ENCODE results near the gene METTL8.
A peak's percentile ranks its signal among the peaks of the same experiment; 100 is the strongest.
"Not testable (repeated sequence)": the region's sequence is repeated elsewhere in the genome, so short reads cannot be mapped to it uniquely, and the experiment has no call there.

METTL8 gene

GRCh38 chr2:171394164-171394740 is 39.5 kb downstream of the METTL8 start:
- H3K36me3 ChIP-seq (ENCODE audit: control insufficient read depth, insufficient read depth, low read length): no peaks in the 10 kb centered on the region
- no peaks in the 10 kb centered on the region for H3K27me3 ChIP-seq (ENCODE audit: control insufficient read depth, insufficient read depth, low read length)
- H3K9ac ChIP-seq (ENCODE audit: low read depth, low read length): no peak overlapping the region
- peaks cover 25% of the 10 kb centered on the region for H3K4me1 ChIP-seq (ENCODE audit: control insufficient read depth, insufficient read depth, low read length)
- H3K4me3 ChIP-seq (ENCODE audit: low read depth, low read length): no peak overlapping the region
- H3K27ac ChIP-seq (ENCODE audit: low read depth, low read length): no peak overlapping the region
- H3K9me3 ChIP-seq (ENCODE audit: control insufficient read depth, insufficient read depth, low read length): no peaks in the 10 kb centered on the region

DNA sequence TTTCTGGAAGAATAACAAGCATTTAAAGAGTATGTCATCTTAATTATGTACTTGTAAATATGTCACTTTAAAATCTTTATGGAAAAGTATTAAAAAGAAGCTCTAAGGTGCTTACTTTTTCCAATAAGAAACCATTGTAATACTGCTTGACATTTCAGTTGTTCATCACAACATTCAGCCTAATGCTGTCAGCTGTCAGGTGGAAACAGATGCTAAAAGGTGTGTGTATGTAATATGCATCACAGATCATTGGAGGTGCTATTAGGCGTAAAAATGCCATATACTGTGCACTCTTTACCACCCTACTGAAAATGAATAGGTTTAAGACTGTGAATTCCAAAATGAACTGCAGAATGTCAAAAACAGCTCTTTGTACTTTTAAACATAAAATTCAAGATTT is 40.3 kb downstream of the METTL8 start:
- no peaks in the 10 kb centered on the region for H3K27me3 ChIP-seq (ENCODE audit: control insufficient read depth, insufficient read depth, low read length)
- H3K9me3 ChIP-seq (ENCODE audit: control insufficient read depth, insufficient read depth, low read length): no peaks in the 10 kb centered on the region
- peaks cover 25% of the 10 kb centered on the region for H3K4me1 ChIP-seq (ENCODE audit: control insufficient read depth, insufficient read depth, low read length)
- no peaks in the 10 kb centered on the region for H3K36me3 ChIP-seq (ENCODE audit: control insufficient read depth, insufficient read depth, low read length)
- H3K4me3 ChIP-seq (ENCODE audit: low read depth, low read length): no peak overlapping the region
- no peak overlapping the region for H3K9ac ChIP-seq (ENCODE audit: low read depth, low read length)
- H3K27ac ChIP-seq (ENCODE audit: low read depth, low read length): no peak overlapping the region

GRCh38 chr2:171391532-171391931 is 42.3 kb downstream of the METTL8 start:
- H3K4me3 ChIP-seq (ENCODE audit: low read depth, low read length): no peak overlapping the region
- no peak overlapping the region for H3K9ac ChIP-seq (ENCODE audit: low read depth, low read length)
- peaks cover 39% of the 10 kb centered on the region for H3K4me1 ChIP-seq (ENCODE audit: control insufficient read depth, insufficient read depth, low read length)
- no peaks in the 10 kb centered on the region for H3K27me3 ChIP-seq (ENCODE audit: control insufficient read depth, insufficient read depth, low read length)
- H3K27ac ChIP-seq (ENCODE audit: low read depth, low read length): peak overlapping the region; percentile 12
- H3K36me3 ChIP-seq (ENCODE audit: control insufficient read depth, insufficient read depth, low read length): no peaks in the 10 kb centered on the region
- H3K9me3 ChIP-seq (ENCODE audit: control insufficient read depth, insufficient read depth, low read length): no peaks in the 10 kb centered on the region

DNA sequence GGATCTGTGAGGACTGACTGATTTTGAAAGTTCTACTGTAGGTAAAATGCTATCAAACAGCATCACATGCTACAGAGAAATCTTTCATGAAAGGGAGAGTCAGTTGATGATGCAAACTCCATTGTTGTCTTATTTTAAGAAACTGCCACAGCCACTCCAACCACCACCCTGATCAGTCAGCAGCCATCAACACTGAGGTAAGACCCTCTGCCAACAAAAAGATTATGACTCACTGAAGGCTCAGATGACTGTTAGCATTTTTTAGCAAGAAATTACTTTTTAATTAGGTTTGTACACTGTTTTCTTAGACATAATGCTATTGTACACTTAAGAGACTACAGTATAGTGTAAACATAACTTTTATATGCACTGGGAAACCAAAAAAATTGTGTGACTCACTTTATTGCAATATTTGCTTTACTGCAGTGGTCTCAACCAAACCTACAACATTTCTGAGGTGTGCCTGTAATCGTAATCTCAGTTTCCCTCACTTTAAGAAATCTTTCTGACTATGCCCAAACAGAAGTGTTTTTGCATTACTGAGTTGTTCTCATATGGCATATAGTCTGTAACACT is 42.8 kb downstream of the METTL8 start:
- Histone ChIP-seq H3K4me1 (ENCODE audit: control insufficient read depth, insufficient read depth, low read length) (peaks cover 44% of the 10 kb centered on the region), H3K9ac (ENCODE audit: low read depth, low read length) (no peak overlapping the region), H3K9me3 (ENCODE audit: control insufficient read depth, insufficient read depth, low read length) (no peaks in the 10 kb centered on the region), H3K27me3 (ENCODE audit: control insufficient read depth, insufficient read depth, low read length) (no peaks in the 10 kb centered on the region), H3K36me3 (ENCODE audit: control insufficient read depth, insufficient read depth, low read length) (no peaks in the 10 kb centered on the region), H3K27ac (ENCODE audit: low read depth, low read length) (no peak overlapping the region), H3K4me3 (ENCODE audit: low read depth, low read length) (no peak overlapping the region)

- no peak overlapping the region for H3K4me3 ChIP-seq (ENCODE audit: low read depth, low read length)
- no peak overlapping the region for H3K27ac ChIP-seq (ENCODE audit: low read depth, low read length)
- no peaks in the 10 kb centered on the region for H3K9me3 ChIP-seq (ENCODE audit: control insufficient read depth, insufficient read depth, low read length)
- no peak overlapping the region for H3K9ac ChIP-seq (ENCODE audit: low read depth, low read length)
- no peaks in the 10 kb centered on the region for H3K36me3 ChIP-seq (ENCODE audit: control insufficient read depth, insufficient read depth, low read length)
- peaks cover 44% of the 10 kb centered on the region for H3K4me1 ChIP-seq (ENCODE audit: control insufficient read depth, insufficient read depth, low read length)
- no peaks in the 10 kb centered on the region for H3K27me3 ChIP-seq (ENCODE audit: control insufficient read depth, insufficient read depth, low read length)
Measured at GRCh38 chr2:171389780-171390179, 44.0 kb downstream of the METTL8 start.

GRCh38 chr2:171389325-171389724 is 44.5 kb downstream of the METTL8 start:
- Histone ChIP-seq H3K4me3 (ENCODE audit: low read depth, low read length) (no peak overlapping the region), H3K27ac (ENCODE audit: low read depth, low read length) (no peak overlapping the region), H3K4me1 (ENCODE audit: control insufficient read depth, insufficient read depth, low read length) (peaks cover 42% of the 10 kb centered on the region), H3K27me3 (ENCODE audit: control insufficient read depth, insufficient read depth, low read length) (no peaks in the 10 kb centered on the region), H3K9ac (ENCODE audit: low read depth, low read length) (no peak overlapping the region), H3K9me3 (ENCODE audit: control insufficient read depth, insufficient read depth, low read length) (no peaks in the 10 kb centered on the region), H3K36me3 (ENCODE audit: control insufficient read depth, insufficient read depth, low read length) (no peaks in the 10 kb centered on the region)

DNA sequence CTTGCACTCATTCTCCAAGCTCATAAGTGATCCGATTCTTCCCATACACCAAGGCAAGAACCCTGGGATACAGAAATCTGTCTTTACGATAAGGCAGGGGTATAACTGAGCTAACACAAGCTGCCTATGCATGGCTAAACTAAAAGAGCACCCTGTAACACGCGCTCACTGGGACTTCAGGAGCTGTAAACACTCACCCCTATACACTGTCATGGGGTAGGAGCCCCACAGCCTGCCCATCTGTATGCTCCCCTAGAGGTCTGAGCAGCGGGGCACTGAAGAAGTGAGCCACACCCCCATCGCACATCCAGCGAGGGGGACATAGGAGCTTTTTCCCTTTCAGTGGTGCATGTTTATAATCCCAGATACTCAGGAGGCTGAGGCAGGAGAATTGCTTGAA is 46.7 kb downstream of the METTL8 start:
- Histone ChIP-seq H3K4me3 (ENCODE audit: low read depth, low read length) (no peak overlapping the region), H3K27me3 (ENCODE audit: control insufficient read depth, insufficient read depth, low read length) (no peaks in the 10 kb centered on the region), H3K4me1 (ENCODE audit: control insufficient read depth, insufficient read depth, low read length) (peaks cover 40% of the 10 kb centered on the region), H3K27ac (ENCODE audit: low read depth, low read length) (peak overlapping the region; percentile 14), H3K36me3 (ENCODE audit: control insufficient read depth, insufficient read depth, low read length) (no peaks in the 10 kb centered on the region), H3K9ac (ENCODE audit: low read depth, low read length) (no peak overlapping the region), H3K9me3 (ENCODE audit: control insufficient read depth, insufficient read depth, low read length) (peaks cover 3% of the 10 kb centered on the region; the same call in 1 of the 2 replicates)

- Histone ChIP-seq H3K9me3 (ENCODE audit: control insufficient read depth, insufficient read depth, low read length) (peaks cover 3% of the 10 kb centered on the region; the same call in 1 of the 2 replicates), H3K27ac (ENCODE audit: low read depth, low read length) (peak overlapping the region; percentile 14), H3K4me1 (ENCODE audit: control insufficient read depth, insufficient read depth, low read length) (peaks cover 36% of the 10 kb centered on the region), H3K9ac (ENCODE audit: low read depth, low read length) (no peak overlapping the region), H3K27me3 (ENCODE audit: control insufficient read depth, insufficient read depth, low read length) (no peaks in the 10 kb centered on the region), H3K36me3 (ENCODE audit: control insufficient read depth, insufficient read depth, low read length) (no peaks in the 10 kb centered on the region), H3K4me3 (ENCODE audit: low read depth, low read length) (no peak overlapping the region)
Measured at GRCh38 chr2:171386627-171387026, 47.2 kb downstream of the METTL8 start.

GRCh38 chr2:171383134-171383533 is 50.7 kb downstream of the METTL8 start:
- no peaks in the 10 kb centered on the region for H3K36me3 ChIP-seq (ENCODE audit: control insufficient read depth, insufficient read depth, low read length)
- no peak overlapping the region for H3K4me3 ChIP-seq (ENCODE audit: low read depth, low read length)
- H3K9me3 ChIP-seq (ENCODE audit: control insufficient read depth, insufficient read depth, low read length): peaks cover 3% of the 10 kb centered on the region; the same call in 1 of the 2 replicates
- H3K27me3 ChIP-seq (ENCODE audit: control insufficient read depth, insufficient read depth, low read length): no peaks in the 10 kb centered on the region
- H3K4me1 ChIP-seq (ENCODE audit: control insufficient read depth, insufficient read depth, low read length): peaks cover 29% of the 10 kb centered on the region
- no peak overlapping the region for H3K9ac ChIP-seq (ENCODE audit: low read depth, low read length)
- H3K27ac ChIP-seq (ENCODE audit: low read depth, low read length): no peak overlapping the region

DNA sequence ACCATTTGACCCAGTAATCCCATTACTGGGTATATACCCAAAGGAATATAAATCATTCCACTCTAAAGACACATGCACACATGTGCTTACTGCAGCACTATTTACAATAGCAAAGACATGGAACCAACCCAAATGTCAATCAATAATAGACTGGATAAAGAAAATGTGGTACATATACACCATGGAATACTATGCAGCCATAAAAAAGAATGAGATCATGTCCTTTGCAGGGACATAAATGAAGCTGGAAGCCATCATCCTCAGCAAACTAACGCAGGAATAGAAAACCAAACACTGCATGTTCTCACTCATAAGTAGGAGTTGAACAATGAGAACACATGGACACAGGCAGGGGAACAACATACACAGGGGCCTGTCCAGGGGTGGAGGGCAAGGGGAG is 51.6 kb downstream of the METTL8 start:
- not testable (repeated sequence) for H3K27me3 ChIP-seq (ENCODE audit: control insufficient read depth, insufficient read depth, low read length); H3K9ac ChIP-seq (ENCODE audit: low read depth, low read length); H3K4me3 ChIP-seq (ENCODE audit: low read depth, low read length); H3K9me3 ChIP-seq (ENCODE audit: control insufficient read depth, insufficient read depth, low read length); H3K27ac ChIP-seq (ENCODE audit: low read depth, low read length); H3K36me3 ChIP-seq (ENCODE audit: control insufficient read depth, insufficient read depth, low read length)
- peaks cover 21% of the 10 kb centered on the region for H3K4me1 ChIP-seq (ENCODE audit: control insufficient read depth, insufficient read depth, low read length)

- not testable (repeated sequence) for H3K9ac ChIP-seq (ENCODE audit: low read depth, low read length); H3K36me3 ChIP-seq (ENCODE audit: control insufficient read depth, insufficient read depth, low read length); H3K27ac ChIP-seq (ENCODE audit: low read depth, low read length); H3K9me3 ChIP-seq (ENCODE audit: control insufficient read depth, insufficient read depth, low read length); H3K4me1 ChIP-seq (ENCODE audit: control insufficient read depth, insufficient read depth, low read length); H3K27me3 ChIP-seq (ENCODE audit: control insufficient read depth, insufficient read depth, low read length); H3K4me3 ChIP-seq (ENCODE audit: low read depth, low read length)
Measured at GRCh38 chr2:171377852-171378251, 55.9 kb downstream of the METTL8 start.
